NCI-H128 (cell line): ENCODE measurements around the gene DDR2.

Source experiments
- DNase-seq: peaks from one replicate; lab custom pipeline; 2025; ENCODE audit not compliant: unreplicated experiment; lab: John Stamatoyannopoulos, UW

Gene DDR2

GRCh38 chr1:162670928-162671663 lies 38.8 kb downstream of the DDR2 start:
- no peak for DNase-seq

GRCh38 chr1:162671664-162672410 lies 39.6 kb downstream of the DDR2 start:
- DNase-seq = no peak

GRCh38 chr1:162672622-162673260 lies 40.5 kb downstream of the DDR2 start:
- no peak for DNase-seq

GRCh38 chr1:162674034-162674608 lies 41.9 kb downstream of the DDR2 start:
- DNase-seq = no peak

GRCh38 chr1:162676087-162676486 lies 43.8 kb downstream of the DDR2 start:
- DNase-seq = no peak

- no peak for DNase-seq
These were observed 44.5 kb downstream of the DDR2 start for GRCh38 chr1:162676750-162677149.

GRCh38 chr1:162677607-162678371 lies 45.5 kb downstream of the DDR2 start:
- no peak for DNase-seq

GRCh38 chr1:162678439-162678838 lies 46.2 kb downstream of the DDR2 start:
- no peak for DNase-seq

- DNase-seq = no peak
These were observed 47.0 kb downstream of the DDR2 start for GRCh38 chr1:162679298-162679697.

GRCh38 chr1:162680419-162681121 lies 48.3 kb downstream of the DDR2 start:
- DNase-seq = no peak

- DNase-seq = no peak
These were observed 48.8 kb downstream of the DDR2 start for GRCh38 chr1:162681122-162681436.

GRCh38 chr1:162682013-162682419 lies 49.8 kb downstream of the DDR2 start:
- no peak for DNase-seq

- DNase-seq = no peak
These were observed 55.6 kb downstream of the DDR2 start for GRCh38 chr1:162687870-162688269.

GRCh38 chr1:162688521-162688920 lies 56.3 kb downstream of the DDR2 start:
- no peak for DNase-seq

GRCh38 chr1:162688931-162689330 lies 56.7 kb downstream of the DDR2 start:
- no peak for DNase-seq

GRCh38 chr1:162689745-162690671 lies 57.7 kb downstream of the DDR2 start:
- DNase-seq = no peak

- DNase-seq = no peak
These were observed 58.6 kb downstream of the DDR2 start for GRCh38 chr1:162690672-162691434.

- no peak for DNase-seq
These were observed 59.8 kb downstream of the DDR2 start for GRCh38 chr1:162691999-162692575.
